K562 (cell line): ENCODE data around the gene CLCA2. TPM values are rescaled to one million over a fixed set of nuclear protein-coding genes. Genes with fewer than 3 reads are reported as not detected.

Source experiments
- ATAC-seq: fragments of 200-7000 bp; cut with Tn5 transposase; 3 replicates; pipeline ENCODE4 v1.9.1; 2020; ENCODE audit warnings: moderate library complexity
- BruUV-seq: library from RNA; stranded (reverse); fragments of 400-500 nt; replicated peaks from 2 replicates; lab custom pipeline; 2021; lab: Mats Ljungman, UMichigan
- CTCF ChIA-PET: fragments of 300-600 bp; formaldehyde crosslinking; extraction: SDS; loops from one replicate; lab custom pipeline; 2021; ENCODE audit warnings: low intra/inter-chr PET ratio; lab: Yijun Ruan, JAX
- POLR2A ChIA-PET: fragments of 300-600, 350-650 bp; sonication (Branson Sonifier 250); formaldehyde crosslinking; extraction: SDS; loops from one replicate; lab custom pipeline; 2021; ENCODE audit warnings: antibody characterized with exemption, inconsistent platforms; lab: Yijun Ruan, JAX
- DNase-seq, 4 experiments: peaks; one replicate each; pipeline versions ENCODE4 v3.0.0 to v3.0.0-alpha.2; 2011 to 2018; ENCODE audit warnings: low spot score in 3 of 4, mixed read lengths in 3 of 4; ENCODE audit errors: extremely low read depth in 1 of 4
- FAIRE-seq: peaks from 2 replicates; lab custom pipeline; 2011; peaks lifted over from hg19 to GRCh38; lab: Jason Lieb, UNC
- H2AFZ ChIP-seq: 2 replicates; pipeline ENCODE4 v1.6.0; 2011; ENCODE audit warnings: low read depth, low read length, control low read depth, inconsistent platforms
- H3K27ac ChIP-seq: fragments of 200-600 bp; 3 replicates; pipeline ENCODE4 v1.8.0; 2011; ENCODE audit warnings: low read depth, mild to moderate bottlenecking, control low read depth, inconsistent platforms, low read length, moderate library complexity, mixed read lengths; ENCODE audit errors: extremely low read depth
- H3K27me3 ChIP-seq, 2 experiments: fragments of 300-600 bp in 1 of 2; 2 replicates in 1 of 2; 3 replicates in 1 of 2; pipeline versions ENCODE4 v1.6.0 to v1.8.0; 2011; ENCODE audit warnings: inconsistent platforms in 2 of 2, low read length in 2 of 2, mild to moderate bottlenecking in 1 of 2, mixed read lengths in 1 of 2, moderate library complexity in 1 of 2; ENCODE audit not compliant: control insufficient read depth in 2 of 2, insufficient read depth in 2 of 2
- H3K36me3 ChIP-seq: fragments of 300-600 bp; 3 replicates; pipeline ENCODE4 v1.8.0; 2011; ENCODE audit warnings: mild to moderate bottlenecking, low read length, inconsistent platforms; ENCODE audit not compliant: control insufficient read depth, insufficient read depth
- H3K4me1 ChIP-seq, 2 experiments: fragments of 200-600 bp in 1 of 2; replicated peaks in 1 of 2; 2 replicates in 1 of 2; 3 replicates in 1 of 2; pipeline versions ENCODE4 v1.5.1 to v1.8.0; 2011; ENCODE audit warnings: inconsistent platforms in 2 of 2, low read length in 2 of 2, mild to moderate bottlenecking in 1 of 2, mixed read lengths in 1 of 2, moderate library complexity in 1 of 2; ENCODE audit not compliant: control insufficient read depth in 2 of 2, insufficient read depth in 2 of 2
- H3K4me2 ChIP-seq: 2 replicates; pipeline ENCODE4 v1.6.1; 2011; ENCODE audit warnings: low read length, control low read depth, inconsistent platforms, mixed read lengths; ENCODE audit not compliant: insufficient read depth
- H3K4me3 ChIP-seq: fragments of 200-600 bp; sonication (generic), shearing (Covaris generic); 2 replicates; pipeline ENCODE4 v1.5.1; 2016; ENCODE audit warnings: control low read depth, inconsistent platforms
- H3K79me2 ChIP-seq: fragments of 200-600 bp; 3 replicates; pipeline ENCODE4 v1.8.0; 2011; ENCODE audit warnings: low read length, inconsistent platforms; ENCODE audit not compliant: control insufficient read depth, insufficient read depth
- H3K9ac ChIP-seq, 2 experiments: 2 replicates each; pipeline versions ENCODE4 v1.6.0 to v1.6.1; 2011; ENCODE audit warnings: low read depth in 2 of 2, low read length in 2 of 2, control low read depth in 1 of 2, inconsistent platforms in 1 of 2, mild to moderate bottlenecking in 1 of 2, mixed read lengths in 1 of 2; ENCODE audit not compliant: insufficient read depth in 1 of 2
- H3K9me1 ChIP-seq: one replicate; pipeline ENCODE4 v1.6.0; 2011; ENCODE audit warnings: inconsistent platforms, mild to moderate bottlenecking, low read length, moderate library complexity; ENCODE audit not compliant: control insufficient read depth, insufficient read depth
- H3K9me3 ChIP-seq: replicated peaks from 2 replicates; pipeline ENCODE4 v1.5.1; 2011; ENCODE audit warnings: low read depth, low read length, inconsistent platforms; ENCODE audit not compliant: control insufficient read depth, insufficient read depth
- H4K20me1 ChIP-seq: replicated peaks from 2 replicates; pipeline ENCODE4 v1.6.1; 2011; ENCODE audit warnings: low read length, inconsistent platforms, mixed read lengths; ENCODE audit not compliant: control insufficient read depth, insufficient read depth
- ATF7 ChIP-seq: fragments of 450-650 bp; IDR thresholded peaks from 2 replicates; pipeline ENCODE4 v1.7.1; 2014; ENCODE audit warnings: mild to moderate bottlenecking, moderate library complexity
- BACH1 ChIP-seq: fragments of 200-800 bp; sonication (Bioruptor generic); IDR thresholded peaks from 2 replicates; pipeline ENCODE4 v1.6.1; 2016; ENCODE audit warnings: missing genetic modification characterization, missing compliant biosample characterization
- BCL6 ChIP-seq: fragments of 250-450 bp; sonication (Bioruptor Pico); IDR thresholded peaks from 2 replicates; pipeline ENCODE4 v1.4.0; 2020
- ETV1 ChIP-seq: fragments of 450-650 bp; conservative IDR thresholded peaks from 2 replicates; pipeline ENCODE4 v1.6.1; 2016; ENCODE audit warnings: missing genetic modification characterization, control low read depth, low read depth, missing compliant biosample characterization
- JUN ChIP-seq, 2 experiments: sonication (generic) in 1 of 2; formaldehyde crosslinking in 1 of 2; IDR thresholded peaks; 2 replicates each; pipeline versions ENCODE4 v1.6.1 to v1.8.0; 2012 to 2022; ENCODE audit warnings: borderline replicate concordance in 2 of 2, mild to moderate bottlenecking in 2 of 2, improper control_type of control experiment in 1 of 2, low read depth in 1 of 2, low read length in 1 of 2, missing genetic modification reagents in 1 of 2
- MAFK ChIP-seq: IDR thresholded peaks from 2 replicates; pipeline ENCODE4 v1.6.1; 2011; ENCODE audit warnings: low read length, improper control_type of control experiment
- MTA2 ChIP-seq: fragments of 450-650 bp; IDR thresholded peaks from 2 replicates; pipeline ENCODE4 v1.6.1; 2016; ENCODE audit warnings: low read depth
- NR2C1 ChIP-seq, 2 experiments: fragments of 450-650 bp; IDR thresholded peaks; 2 replicates each; pipeline ENCODE4 v1.6.1; 2017; ENCODE audit warnings: mild to moderate bottlenecking in 2 of 2, antibody characterized with exemption in 1 of 2, inconsistent platforms in 1 of 2, missing compliant biosample characterization in 1 of 2, missing genetic modification characterization in 1 of 2
- TFAM ChIP-seq: fragments of 250-450 bp; sonication (Bioruptor Pico); conservative IDR thresholded peaks from 2 replicates; pipeline ENCODE4 v1.5.0; 2021; ENCODE audit warnings: mild to moderate bottlenecking, moderate library complexity
- ZNF311 ChIP-seq: fragments of 250-450 bp; sonication (Bioruptor Pico); IDR thresholded peaks from 2 replicates; pipeline ENCODE4 v1.4.0; 2020; ENCODE audit warnings: mild to moderate bottlenecking, moderate library complexity
- ZNF699 ChIP-seq: fragments of 250-450 bp; sonication (Bioruptor Pico); IDR thresholded peaks from 2 replicates; pipeline ENCODE4 v1.8.0; 2021; ENCODE audit warnings: mild to moderate bottlenecking, moderate library complexity; ENCODE audit not compliant: insufficient replicate concordance
- WGBS: fragments of 100-300 bp; shearing (Covaris generic); methylation state at CpG from one replicate; pipeline ENCODE4 v1.1.6; 2016; ENCODE audit warnings: low coverage, mixed read lengths; ENCODE audit not compliant: insufficient coverage; ENCODE audit errors: missing lambda C conversion rate; 5-methylcytosine and 5-hydroxymethylcytosine counted together
- in situ Hi-C: fragments of 300-500 bp; cut with MboI; formaldehyde crosslinking; loops from 4 replicates; pipeline ENCODE4 v1.15.0; 2018; ENCODE audit warnings: inconsistent platforms, mixed read lengths
- intact Hi-C: fragments of 100-400 bp; cut with micrococcal nuclease; formaldehyde crosslinking; loops from 2 replicates; pipeline ENCODE4 v1.14.2; 2022
- polyA plus RNA-seq, 8 experiments: library from polyadenylated mRNA; depleted of rRNA in 4 of 8; stranded (reverse) in 5 of 8; unstranded in 3 of 8; fragments of >200 nt; fragmentation: Nextera tagmentation in 2 of 8; fragmentation: Illumina TruSeq in 1 of 8; extraction: Ambion mirVana in 2 of 8; extraction: Trizol in 1 of 8; gene quantifications; 2 replicates each; pipeline versions ENCODE4 v1.2.1 to v1.2.3, GENCODE V29; 2011 to 2014; ENCODE audit warnings: inconsistent platforms in 1 of 8, missing spikeins in 1 of 8
- total RNA-seq, 7 experiments: library from RNA; depleted of rRNA in 6 of 7; stranded (reverse); fragments of >200 nt in 6 of 7; fragmentation: Illumina TruSeq in 2 of 7; extraction: Trizol in 2 of 7; gene quantifications; 2 replicates each; pipeline versions ENCODE4 v1.2.1 to v1.2.3, GENCODE V29; 2011 to 2021; ENCODE audit warnings: low replicate concordance in 1 of 7
- TF ChIP-seq, protein P1 (sequence below): fragments of 250-450 bp; sonication (Bioruptor Pico); IDR thresholded peaks from 2 replicates; pipeline ENCODE4 v1.5.0; 2020; ENCODE audit warnings: mild to moderate bottlenecking, borderline replicate concordance
- TF ChIP-seq, protein P2 (sequence below): IDR thresholded peaks from 2 replicates; pipeline ENCODE4 v1.6.1; 2016; ENCODE audit warnings: missing genetic modification characterization, missing compliant biosample characterization
- TF ChIP-seq, protein P3 (sequence below): sonication (generic); formaldehyde crosslinking; IDR thresholded peaks from 2 replicates; pipeline ENCODE4 v1.8.1; 2023; ENCODE audit warnings: mild to moderate bottlenecking, missing genetic modification reagents
- TF ChIP-seq, protein P4 (sequence below), 2 experiments: fragments of 450-650 bp; IDR thresholded peaks; 2 replicates each; pipeline ENCODE4 v1.6.1; 2016

The CLCA2 gene
- total and polyA plus RNA-seq, 9 of the 15 experiments (the other 6 are each of a cell fraction or from before 2014, with no cell fraction given): 0.03 TPM; not detected in 8

DNA sequence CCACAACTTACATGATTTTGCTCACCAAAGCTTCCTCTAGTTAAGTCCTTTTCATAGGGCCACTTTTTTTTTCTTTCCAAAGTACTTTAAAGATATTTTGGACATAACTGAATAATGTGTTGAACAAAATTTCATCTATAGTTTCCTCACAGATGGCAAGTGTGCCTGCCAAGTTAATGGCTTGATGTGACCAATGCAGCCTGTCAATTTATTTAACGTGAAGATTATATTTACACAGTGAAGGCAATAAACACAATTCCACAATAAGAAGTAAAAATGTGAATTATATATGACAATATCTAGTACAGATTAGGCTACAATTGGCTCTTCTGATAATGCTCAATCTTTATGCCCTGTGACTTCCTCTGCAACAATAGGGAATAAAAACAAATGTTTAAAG is 18.0 kb downstream of the CLCA2 start (continued):
- TF ChIP-seq, protein P1, sequence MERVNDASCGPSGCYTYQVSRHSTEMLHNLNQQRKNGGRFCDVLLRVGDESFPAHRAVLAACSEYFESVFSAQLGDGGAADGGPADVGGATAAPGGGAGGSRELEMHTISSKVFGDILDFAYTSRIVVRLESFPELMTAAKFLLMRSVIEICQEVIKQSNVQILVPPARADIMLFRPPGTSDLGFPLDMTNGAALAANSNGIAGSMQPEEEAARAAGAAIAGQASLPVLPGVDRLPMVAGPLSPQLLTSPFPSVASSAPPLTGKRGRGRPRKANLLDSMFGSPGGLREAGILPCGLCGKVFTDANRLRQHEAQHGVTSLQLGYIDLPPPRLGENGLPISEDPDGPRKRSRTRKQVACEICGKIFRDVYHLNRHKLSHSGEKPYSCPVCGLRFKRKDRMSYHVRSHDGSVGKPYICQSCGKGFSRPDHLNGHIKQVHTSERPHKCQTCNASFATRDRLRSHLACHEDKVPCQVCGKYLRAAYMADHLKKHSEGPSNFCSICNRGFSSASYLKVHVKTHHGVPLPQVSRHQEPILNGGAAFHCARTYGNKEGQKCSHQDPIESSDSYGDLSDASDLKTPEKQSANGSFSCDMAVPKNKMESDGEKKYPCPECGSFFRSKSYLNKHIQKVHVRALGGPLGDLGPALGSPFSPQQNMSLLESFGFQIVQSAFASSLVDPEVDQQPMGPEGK (CRISPR knock-in tag): no peak
- TF ChIP-seq JUN (IDR thresholded peaks at IDR 0.05; ENCODE audit: borderline replicate concordance, low read depth, low read length) (no peak), JUN (CRISPR knock-in tag; IDR thresholded peaks at IDR 0.05; ENCODE audit: borderline replicate concordance) (no peak), BACH1 (no peak), ATF7 (no peak), ZNF699 (CRISPR knock-in tag) (no peak), NR2C1 (IDR thresholded peaks at IDR 0.05) (no peak), NR2C1 (tag; IDR thresholded peaks at IDR 0.05) (no peak)

DNA sequence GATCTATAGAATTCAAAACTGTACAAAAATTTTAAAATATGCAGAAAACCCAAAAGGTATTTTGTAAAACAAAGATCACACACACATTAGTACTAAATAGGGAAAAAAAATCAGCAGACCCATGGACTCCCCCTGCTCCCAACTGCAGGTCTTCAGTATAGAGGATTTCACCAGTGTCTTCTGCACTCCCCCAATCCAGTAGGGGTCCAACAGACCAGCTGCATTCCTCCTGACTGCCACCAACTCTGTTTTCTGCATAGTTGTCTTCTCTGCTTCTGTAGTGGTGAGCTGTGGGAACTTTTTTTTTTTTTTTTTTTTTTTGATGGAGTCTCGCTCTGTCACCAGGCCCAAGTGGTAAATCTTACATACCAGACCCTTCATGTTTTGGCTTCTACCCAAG is 21.9 kb downstream of the CLCA2 start:
- H3K27ac ChIP-seq: no peak overlapping the region
- H4K20me1 ChIP-seq: no peaks in the 10 kb centered on the region
- H3K79me2 ChIP-seq: no peaks in the 10 kb centered on the region
- no peak for DNase-seq
- intact Hi-C loops: no loop called here
- H3K9ac ChIP-seq: no peak overlapping the region
- no peaks in the 10 kb centered on the region for H3K36me3 ChIP-seq
- 67% methylated on average over 1 of the region's 1 CpG for WGBS
- no peak overlapping the region for H2AFZ ChIP-seq
- no peaks in the 10 kb centered on the region for H3K9me1 ChIP-seq
- peaks cover 0 to 10% of the 10 kb centered on the region in 2 experiments; a peak in 2 of 5 replicates for H3K4me1 ChIP-seq
- POLR2A ChIA-PET: no interaction called here
- no peaks in the 10 kb centered on the region for H3K27me3 ChIP-seq
- in situ Hi-C loops: no loop called here
- ATAC-seq: peak; percentile 62
- H3K4me3 ChIP-seq: no peak overlapping the region
- CTCF ChIA-PET: no interaction called here
- no peak overlapping the region for H3K4me2 ChIP-seq
- no TSS peak for BruUV-seq
- FAIRE-seq: no peak
- H3K9me3 ChIP-seq: no peaks in the 10 kb centered on the region
- TF ChIP-seq MAFK (no peak), MTA2 (no peak), ETV1 (tag) (no peak), BCL6 (no peak), ZNF311 (CRISPR knock-in tag) (no peak), TFAM (no peak)
- TF ChIP-seq, protein P2, sequence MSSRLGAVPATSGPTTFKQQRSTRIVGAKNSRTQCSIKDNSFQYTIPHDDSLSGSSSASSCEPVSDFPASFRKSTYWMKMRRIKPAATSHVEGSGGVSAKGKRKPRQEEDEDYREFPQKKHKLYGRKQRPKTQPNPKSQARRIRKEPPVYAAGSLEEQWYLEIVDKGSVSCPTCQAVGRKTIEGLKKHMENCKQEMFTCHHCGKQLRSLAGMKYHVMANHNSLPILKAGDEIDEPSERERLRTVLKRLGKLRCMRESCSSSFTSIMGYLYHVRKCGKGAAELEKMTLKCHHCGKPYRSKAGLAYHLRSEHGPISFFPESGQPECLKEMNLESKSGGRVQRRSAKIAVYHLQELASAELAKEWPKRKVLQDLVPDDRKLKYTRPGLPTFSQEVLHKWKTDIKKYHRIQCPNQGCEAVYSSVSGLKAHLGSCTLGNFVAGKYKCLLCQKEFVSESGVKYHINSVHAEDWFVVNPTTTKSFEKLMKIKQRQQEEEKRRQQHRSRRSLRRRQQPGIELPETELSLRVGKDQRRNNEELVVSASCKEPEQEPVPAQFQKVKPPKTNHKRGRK (tag): no peak
- TF ChIP-seq, protein P3, sequence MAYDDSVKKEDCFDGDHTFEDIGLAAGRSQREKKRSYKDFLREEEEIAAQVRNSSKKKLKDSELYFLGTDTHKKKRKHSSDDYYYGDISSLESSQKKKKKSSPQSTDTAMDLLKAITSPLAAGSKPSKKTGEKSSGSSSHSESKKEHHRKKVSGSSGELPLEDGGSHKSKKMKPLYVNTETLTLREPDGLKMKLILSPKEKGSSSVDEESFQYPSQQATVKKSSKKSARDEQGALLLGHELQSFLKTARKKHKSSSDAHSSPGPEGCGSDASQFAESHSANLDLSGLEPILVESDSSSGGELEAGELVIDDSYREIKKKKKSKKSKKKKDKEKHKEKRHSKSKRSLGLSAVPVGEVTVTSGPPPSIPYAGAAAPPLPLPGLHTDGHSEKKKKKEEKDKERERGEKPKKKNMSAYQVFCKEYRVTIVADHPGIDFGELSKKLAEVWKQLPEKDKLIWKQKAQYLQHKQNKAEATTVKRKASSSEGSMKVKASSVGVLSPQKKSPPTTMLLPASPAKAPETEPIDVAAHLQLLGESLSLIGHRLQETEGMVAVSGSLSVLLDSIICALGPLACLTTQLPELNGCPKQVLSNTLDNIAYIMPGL (CRISPR knock-in tag): no peak
- TF ChIP-seq, protein P4, sequence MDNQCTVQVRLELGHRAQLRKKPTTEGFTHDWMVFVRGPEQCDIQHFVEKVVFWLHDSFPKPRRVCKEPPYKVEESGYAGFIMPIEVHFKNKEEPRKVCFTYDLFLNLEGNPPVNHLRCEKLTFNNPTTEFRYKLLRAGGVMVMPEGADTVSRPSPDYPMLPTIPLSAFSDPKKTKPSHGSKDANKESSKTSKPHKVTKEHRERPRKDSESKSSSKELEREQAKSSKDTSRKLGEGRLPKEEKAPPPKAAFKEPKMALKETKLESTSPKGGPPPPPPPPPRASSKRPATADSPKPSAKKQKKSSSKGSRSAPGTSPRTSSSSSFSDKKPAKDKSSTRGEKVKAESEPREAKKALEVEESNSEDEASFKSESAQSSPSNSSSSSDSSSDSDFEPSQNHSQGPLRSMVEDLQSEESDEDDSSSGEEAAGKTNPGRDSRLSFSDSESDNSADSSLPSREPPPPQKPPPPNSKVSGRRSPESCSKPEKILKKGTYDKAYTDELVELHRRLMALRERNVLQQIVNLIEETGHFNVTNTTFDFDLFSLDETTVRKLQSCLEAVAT (IDR thresholded peaks at IDR 0.05): no peak
